NAMALWA (cell line): ENCODE results near the gene CHD1.

Experiments used
- DNase-seq: peaks from one replicate; pipeline ENCODE4 v3.0.0-alpha.2; 2015; ENCODE audit warnings: low spot score

The CHD1 gene

DNA sequence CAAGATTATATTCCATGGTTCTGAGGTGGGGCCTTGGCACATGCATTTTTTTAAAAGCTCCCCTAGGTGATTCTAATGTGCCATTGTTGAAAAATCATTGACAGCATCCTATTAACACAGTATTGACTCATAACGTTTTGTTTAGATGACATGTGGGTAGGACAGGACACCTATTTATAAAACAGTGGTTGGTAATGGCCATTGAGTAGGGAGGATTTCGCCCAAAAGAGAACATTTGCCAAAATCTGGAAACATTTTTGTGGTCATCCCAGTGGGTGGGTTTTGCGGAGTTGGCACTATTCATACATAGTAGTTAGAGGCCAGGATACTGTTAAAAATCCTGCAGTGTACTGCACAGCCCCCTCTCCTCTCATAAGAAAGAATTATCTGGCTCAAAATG lies 6.4 kb upstream of the CHD1 start:
- DNase-seq, result no peak

DNA sequence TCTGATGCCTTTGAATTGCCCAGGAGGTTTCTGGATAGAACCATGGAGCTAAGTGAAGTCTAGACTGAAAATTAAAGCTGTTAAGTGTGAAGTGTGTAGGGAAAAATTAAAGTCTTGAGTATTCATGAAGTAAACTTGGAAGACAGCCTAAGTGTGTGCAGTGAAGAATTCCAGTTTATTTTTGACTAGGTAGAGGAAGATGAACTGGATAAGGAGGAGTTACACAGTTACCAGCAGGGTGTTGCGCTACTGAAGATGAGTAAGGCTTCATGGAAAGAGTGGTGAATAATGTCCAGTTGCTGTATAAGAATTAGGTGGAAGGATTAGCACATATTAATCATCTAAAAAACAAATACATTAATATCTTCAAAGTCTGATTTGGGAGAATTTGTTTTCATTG lies 5.7 kb upstream of the CHD1 start:
- no peak for DNase-seq

DNA sequence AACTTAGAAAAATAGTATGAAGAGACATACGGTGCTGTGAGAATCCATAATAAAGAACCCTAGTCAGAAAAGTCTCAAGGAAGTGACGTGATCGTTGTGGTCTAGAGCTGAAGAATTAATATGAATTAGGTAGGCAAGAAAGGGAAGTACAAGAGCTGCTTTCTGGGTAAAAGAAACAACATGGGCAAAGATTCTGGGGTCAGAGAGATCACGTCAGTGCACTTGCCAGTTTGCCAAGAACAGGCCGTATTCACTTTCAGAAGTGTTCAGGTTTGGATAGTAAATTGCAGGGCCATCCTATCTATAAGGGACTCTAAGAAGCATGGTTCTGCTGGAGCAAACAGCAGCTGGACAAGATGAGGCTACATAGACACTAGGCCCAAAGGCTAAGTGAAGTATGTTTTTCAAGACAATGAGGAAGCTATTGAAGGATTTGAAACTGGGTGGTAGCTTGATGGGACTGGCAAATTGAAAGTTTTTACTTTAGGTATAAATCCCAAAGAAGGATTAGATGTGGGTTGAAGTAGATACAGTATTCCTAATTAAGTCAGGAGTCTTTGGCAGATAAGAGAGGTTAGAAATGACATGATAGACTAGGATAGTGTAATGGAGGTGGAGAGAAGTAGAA lies 4.8 kb upstream of the CHD1 start:
- peak; percentile 58 for DNase-seq

DNA sequence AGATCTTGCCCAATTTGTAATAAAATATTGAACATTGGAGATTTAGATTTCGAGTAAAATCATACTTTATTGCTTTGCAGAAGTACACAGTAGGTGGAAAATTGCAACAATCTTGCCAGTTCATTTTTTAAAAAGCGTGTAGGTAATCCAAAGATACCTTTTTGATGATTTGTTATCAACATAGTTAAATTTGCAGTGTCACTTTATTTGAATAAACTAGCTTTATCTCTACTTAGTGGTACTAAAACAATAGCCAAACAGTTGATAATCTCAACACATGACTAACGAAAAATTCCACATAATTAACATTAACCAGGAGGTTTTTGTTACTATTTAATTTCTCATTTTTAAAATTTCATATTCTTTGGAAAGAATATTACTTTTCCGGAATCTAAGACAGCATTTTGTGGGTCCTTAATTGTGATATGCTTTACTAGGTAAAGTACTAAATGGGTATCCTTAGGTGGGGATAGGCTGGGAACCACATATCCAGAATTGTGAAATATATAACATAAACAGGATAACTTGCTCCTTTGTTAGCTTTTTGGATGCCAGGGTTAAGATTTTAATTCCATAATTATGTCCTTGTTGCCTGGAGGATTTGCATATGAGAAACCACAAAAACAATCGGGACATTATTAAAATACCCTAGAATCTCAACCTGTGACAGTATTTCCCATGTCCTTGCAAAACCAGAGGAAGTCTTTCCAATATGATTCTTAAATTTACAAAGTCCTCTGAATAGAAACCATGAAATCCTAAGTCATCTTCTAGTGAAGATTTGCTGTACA lies 2.4 kb upstream of the CHD1 start:
- DNase-seq, result no peak

DNA sequence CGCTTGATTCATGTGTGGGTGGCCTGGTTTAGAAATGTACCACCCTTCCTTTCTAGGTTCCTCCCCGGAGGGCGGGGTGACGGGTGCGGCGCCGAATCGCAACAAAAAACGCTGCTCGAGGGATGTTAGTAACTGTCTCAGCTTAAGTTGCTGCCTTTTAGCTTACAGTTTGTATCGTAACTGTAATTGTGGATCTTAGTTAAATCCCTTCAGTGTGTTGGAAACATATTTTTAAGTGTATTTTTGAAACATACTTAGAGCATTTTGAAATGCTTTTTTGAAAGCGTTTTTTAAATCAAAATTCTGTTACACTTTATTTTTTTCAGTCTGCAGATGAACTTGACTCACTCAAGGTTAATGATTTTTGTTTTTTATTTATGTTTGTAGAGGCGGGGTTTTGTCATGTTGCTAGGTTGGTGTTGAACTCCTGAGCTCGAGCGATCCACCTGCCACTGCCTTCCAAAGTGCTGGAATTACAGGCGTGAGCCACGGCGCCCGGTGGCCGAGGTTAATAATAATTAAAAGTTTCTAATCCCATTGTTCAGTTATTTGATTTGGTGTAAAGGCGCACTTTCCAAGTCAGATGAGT lies 997 bp upstream of the CHD1 start:
- no peak for DNase-seq

DNA sequence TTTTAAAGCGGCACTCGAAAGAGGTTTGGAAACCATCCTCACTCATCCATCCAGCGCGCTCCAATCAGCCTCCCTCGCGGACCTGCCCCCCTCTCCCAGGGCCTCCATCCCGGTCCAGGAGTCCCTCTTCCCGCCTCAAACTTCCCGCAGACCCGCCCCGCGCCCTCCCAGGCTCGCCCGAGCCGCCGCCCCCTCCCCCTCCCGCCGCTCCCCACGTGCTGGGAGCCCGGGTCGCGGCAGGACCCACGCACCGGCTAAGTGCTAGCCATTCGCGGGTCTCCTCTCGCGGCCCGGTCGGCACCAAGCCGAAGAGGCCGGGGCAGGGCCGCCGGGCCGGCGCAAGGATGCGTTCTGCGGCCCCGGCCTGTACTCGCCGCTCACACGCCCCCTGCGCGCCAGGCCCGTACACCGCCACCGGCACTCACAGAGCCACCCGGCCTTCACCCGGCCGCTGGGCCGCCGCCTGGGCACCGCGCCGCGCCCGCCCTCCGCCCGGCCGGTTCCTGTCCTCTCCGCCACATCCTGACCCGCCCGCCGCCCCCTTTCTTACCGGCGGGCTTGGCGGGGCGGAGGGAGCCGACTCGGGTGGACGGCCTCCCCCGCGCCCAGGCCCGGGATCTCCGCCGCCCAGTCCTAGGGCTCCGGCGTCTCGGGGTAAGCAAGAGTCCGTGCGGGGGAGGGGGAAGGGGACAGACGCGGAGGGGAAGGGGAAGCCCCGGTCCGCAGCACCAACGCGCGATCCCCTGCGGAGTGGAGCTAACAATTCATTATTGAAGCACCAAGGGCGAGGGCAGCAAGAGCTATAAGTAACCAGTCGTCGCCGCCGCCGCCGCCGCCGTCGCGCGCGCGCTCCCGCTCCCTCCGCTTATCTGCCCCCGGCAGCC lies 576 bp downstream of the CHD1 start:
- DNase-seq, result peak; percentile 60

DNA sequence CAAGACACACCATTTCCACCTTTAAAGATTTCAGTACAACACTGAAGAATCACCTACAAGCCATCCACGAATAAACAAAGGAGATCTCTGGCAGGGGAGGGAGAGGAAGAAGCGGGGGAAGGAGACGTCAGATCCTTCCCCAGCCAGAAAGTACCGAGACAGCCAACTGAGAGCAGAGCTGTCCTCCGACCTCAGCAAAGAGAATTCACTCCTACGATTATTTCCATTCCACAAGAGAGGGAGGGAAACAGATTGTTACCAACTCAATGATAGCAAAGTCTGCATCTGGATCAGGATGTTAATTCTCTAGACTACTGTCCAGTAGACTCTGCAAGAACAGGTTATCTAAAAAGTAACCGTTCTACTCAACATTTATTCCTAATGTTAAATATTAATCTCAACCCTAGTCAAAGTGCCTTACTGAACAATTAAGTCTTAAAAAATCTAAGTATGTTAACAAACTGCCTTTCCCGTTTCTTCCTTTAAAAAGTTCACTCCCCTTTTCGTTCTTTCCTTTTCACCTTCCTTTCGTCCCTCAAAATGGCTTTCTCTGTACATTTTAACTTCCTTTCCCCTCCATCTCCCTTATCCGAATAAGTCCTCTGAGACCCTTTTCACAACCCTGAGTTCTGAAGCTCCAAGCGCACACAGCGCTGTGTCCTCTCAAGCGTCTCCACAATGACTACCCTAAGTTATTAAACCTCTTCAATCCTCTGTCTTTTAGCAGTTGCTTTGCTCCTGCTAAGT lies 1.4 kb downstream of the CHD1 start:
- DNase-seq, result peak; percentile 69

DNA sequence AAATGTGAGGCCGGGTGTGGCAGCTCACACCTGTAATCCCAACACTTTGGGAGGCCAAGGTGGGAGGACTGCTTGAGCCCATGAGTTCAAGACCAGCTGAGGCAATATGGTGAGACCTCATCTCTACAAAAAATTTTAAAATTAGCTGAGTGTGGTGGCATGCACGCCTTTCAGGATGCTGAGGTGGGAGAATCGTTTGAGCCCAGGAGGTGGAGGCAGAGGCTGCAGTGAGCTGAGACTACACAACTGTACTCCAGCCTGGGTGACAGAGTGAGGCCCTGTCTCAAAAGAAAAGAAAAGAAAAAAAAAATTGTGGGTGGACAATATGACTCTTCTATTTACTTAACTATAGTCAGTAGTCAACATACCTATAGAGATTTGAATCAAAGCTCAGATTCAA lies 4.8 kb downstream of the CHD1 start:
- no peak for DNase-seq

DNA sequence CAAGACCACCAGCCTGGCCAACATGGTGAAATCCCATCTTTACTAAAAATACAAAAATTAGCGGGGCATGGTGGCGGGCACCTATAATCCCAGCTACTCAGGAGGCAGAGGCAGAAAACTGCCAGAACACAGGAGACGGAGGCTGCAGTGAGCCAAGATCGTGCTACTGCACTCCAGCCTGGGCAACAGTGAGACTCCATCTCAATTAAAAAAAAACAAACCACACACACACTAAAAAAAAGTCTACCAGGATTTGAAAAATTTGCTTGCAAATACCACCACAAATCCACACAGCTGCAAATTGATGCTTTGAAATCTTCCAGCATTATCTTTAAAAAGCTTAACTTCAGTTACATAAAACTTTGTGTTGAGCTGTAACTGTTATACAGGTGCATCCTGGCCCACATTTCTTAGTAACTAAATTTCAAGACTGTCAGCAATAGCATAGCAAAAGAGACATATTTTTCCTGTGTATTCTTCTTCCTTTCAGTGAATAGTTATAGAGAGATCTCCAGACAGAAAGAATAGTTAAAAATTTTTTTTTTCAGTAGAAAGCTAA lies 6.8 kb downstream of the CHD1 start:
- DNase-seq, result no peak

DNA sequence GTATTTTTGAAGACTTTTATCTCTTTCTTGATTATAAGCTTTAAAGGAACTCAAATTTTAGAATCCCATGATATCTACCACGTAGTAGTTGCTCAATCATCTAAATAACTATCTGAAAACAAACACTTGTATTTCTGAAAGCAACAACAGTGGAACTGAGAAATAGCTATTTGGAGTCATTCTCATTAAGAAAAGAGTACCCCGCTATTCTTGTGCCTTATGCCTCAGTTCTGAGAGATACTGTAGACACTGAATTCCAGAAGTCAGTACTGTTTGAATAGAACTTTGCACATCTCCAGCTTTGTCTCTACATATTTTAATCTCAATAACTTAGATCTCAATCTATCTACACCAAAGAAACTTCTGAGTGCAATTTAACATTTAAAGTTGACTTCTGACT lies 11.4 kb downstream of the CHD1 start:
- no peak for DNase-seq

DNA sequence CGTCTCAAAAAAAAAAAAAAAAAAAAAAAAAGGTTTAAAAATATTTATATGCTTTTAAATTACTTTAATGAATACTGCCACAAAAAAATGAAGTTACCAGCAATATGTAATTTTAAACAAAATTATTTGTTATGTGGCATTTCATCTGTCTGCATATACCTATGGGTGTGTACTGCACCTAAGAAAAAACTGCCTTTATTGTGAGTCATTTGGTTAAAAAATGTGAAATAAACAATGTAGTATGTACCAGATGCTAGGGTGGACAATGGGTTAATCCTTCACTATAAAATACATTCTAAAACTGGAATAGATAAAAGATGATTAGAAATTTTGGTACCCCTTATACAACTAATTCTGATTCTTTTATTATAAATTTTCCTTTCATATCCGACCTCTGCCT lies 12.3 kb downstream of the CHD1 start:
- DNase-seq, result no peak

DNA sequence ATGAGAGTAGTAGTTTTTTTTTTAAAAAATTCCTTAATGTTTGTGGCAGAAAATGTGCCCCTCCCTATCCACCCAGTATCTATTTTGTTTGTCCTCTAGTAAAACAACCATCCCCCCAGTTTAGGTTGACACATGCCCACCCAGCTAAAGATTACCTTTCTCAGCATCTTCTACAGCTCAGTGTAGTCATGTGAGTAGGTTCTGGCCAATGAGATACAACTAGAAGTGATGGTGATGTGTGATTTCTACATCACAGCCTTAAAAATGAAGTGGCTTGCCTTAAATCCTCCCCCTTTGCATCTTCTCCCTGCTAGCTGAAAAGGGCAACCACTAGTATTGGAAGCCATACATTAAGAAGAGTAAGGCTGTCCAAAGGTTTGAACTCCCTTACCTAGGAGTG lies 14.9 kb downstream of the CHD1 start:
- DNase-seq, result peak; percentile 9

DNA sequence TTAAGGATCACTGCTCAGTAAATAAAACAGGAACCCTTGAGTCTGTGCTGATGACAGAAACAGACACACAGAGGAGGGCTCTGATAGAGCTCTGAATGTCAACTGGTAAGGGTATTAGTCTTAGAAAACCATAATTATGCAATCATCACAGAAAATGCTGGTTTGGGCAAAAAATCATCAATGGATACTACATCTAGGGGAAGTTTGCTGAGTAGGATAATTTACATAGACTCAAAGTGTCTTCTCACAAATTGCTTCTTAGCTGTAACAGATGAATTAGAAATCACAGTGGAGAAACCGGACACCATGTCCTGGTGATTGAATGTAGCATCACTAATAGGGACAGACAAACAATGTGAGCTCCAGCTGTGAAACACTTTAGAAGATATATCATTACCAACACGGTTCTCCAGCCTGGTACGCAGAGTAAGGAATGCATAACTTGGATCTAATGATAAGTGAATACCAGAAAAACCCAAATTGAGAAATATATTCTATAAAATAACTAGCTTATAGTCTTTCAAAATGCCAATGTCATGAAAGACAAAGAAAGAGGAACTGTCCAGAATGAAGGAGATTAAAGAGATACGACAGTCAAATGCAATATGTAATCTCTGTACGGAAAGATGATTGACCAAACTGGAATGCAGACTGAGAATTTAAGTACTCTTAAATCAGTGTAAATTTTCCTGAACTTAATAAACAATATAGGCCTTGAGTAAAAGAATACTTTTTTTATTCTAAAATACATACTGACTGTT lies 17.3 kb downstream of the CHD1 start:
- no peak for DNase-seq

DNA sequence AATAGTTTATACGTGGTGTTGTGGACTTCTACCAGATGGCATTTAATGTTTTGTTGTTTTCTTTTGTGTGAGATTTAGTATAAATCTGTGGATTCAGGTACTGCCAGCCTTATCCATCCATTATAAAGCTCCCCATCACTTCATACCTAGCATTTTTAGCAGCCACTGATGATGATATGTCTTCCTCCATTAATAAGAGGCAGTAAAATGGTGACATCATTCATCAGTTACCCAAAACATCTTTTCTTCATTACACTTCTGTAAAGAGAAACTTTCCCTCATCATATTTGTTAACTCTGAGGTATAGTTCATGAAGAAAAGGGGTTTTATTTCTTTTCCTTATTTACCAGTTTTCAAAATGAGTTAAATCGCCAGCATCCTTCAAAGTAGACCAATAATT lies 19.4 kb downstream of the CHD1 start:
- DNase-seq, result no peak

DNA sequence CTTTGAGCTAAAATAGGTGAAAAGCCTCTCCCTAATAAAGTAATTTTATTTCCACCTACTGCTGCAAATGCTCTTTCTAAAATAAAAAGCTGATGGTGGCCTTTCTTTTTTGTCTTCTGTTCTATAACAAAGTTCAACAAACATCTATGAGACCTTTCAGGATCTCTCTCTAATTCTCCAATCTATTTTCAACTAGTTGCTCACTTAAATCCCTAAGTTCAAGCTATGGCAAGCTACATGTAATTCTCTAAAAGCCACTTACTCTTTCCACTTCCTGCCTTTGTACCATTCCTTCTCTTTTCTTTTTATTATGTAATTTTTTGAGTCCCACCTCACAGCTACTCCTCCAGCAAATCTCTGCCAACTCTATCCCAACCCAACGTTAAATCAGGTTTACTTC lies 20.9 kb downstream of the CHD1 start:
- no peak for DNase-seq

DNA sequence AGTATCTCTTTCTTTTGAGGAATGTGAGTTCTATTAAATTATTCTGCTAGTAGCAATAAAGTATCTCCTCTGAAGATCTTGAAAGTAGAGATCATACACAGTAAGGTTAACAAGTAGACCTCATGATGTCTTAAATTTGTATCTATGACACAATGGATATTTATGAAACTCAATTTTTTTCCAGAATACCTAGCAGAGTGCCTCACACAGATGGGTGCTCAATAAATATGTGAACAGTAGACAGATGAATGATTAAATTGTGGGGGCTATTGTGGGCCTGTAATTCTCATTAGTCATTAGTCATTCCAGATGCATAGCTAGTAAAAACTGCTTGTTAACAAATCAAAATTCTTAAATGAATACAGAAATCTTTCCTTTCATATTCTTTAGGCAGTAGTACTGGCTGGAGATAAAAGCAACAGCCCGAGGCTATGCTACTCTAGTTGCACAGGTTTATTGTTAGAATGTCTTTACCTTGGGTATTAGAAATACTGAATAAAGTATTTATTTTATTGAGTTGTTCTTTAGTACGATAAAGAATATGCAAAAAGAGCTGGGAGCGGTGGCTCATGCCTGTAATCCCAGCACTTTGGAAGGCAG lies 22.0 kb downstream of the CHD1 start:
- no peak for DNase-seq

DNA sequence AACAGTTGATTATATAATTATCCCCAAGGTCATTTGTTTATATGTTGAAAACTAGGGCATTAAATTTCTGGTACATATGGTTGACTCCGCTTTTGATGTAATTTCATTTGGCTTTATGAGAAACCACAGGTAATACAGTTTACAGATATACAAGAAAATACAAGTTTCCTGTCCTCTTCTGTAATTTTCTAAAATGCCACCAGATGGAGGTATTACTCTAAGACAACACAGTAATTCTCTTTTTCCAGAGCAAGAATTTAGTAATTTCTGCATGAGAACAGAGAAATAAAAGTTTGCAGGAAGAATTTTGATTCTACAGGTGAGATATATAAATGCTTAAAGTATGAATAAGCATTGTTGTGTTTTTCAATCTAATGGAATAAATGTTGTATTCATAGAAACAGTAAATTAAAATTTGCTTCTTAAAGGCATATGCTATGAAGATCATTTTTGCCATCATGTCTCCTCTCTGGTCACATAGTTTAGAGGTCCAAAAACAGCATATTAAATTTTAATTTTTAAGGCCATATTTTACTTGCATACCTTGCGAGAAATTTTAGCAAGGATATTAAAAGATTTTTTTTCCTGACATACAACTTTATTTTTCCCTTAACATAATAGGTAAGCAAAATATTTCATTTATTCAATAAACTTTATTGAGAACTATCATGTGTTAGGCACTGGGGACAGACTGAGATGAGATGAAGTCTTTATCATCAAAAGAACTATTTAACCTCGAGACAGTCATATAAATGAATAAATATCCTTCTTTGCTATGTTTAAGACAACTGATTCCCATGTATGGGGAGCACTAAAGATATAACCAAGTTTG lies 22.7 kb downstream of the CHD1 start:
- DNase-seq, result peak; percentile 75

DNA sequence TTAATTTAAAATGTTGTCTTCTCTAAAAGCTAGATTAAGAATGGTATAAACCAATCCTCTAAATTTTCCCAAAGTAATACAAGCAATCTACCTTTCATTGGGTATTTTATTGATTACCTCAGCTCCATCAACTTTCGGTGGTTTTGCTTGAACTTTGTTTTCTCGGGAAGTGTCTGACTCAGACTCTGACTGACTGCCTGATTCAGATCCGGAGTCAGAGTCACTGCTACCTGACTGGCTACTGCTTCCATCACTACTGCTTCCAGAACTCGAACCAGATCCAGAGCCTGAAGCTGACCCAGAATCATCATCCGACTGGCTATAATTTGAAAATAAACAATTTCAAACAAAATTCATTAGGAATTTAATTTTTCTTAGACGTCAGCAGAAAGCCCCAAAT lies 24.0 kb downstream of the CHD1 start:
- no peak for DNase-seq

DNA sequence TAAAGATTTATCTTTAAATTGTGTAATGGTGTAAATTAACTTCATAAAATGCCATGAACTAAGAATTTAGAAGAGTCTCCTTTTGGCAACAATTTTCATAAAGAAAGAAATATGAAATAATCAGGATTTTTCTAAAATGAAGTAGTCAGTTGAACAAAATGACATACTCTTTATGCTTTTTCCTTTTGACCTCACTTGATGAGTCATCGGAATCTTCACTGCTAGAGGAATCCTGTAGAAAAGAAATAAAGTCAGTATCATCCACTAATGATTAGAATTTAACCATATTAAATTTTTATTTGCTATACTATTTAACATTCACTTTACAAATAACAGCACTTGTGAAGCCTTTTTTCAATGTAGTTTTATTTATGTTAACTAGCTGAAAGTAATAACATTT lies 26.1 kb downstream of the CHD1 start:
- DNase-seq, result no peak
